GM18517 (cell line): ENCODE data around the gene GPR162.

Experiments used
- ATAC-seq: cut with Tn5 transposase; IDR thresholded peaks from one replicate; pipeline ENCODE4 v1.9.1; 2021; ENCODE audit warnings: mild to moderate bottlenecking, moderate library complexity; ENCODE audit not compliant: unreplicated experiment

GPR162 gene

GRCh38 chr12:6786416-6787094, 35.1 kb upstream of the GPR162 start:
- ATAC-seq: no peak

- ATAC-seq: no peak
These were observed 34.3 kb upstream of the GPR162 start for GRCh38 chr12:6787309-6787708.

- no peak for ATAC-seq
These were observed 32.4 kb upstream of the GPR162 start, which contains the start of gene CD4 for GRCh38 chr12:6788972-6789924. Gene CD4, plus strand, starts transcription at chr12:6789528. Its CDS starts 10,611 bp downstream, at chr12:6800139.

- no peak for ATAC-seq
These were observed 31.0 kb upstream of the GPR162 start for GRCh38 chr12:6790496-6791150.

DNA sequence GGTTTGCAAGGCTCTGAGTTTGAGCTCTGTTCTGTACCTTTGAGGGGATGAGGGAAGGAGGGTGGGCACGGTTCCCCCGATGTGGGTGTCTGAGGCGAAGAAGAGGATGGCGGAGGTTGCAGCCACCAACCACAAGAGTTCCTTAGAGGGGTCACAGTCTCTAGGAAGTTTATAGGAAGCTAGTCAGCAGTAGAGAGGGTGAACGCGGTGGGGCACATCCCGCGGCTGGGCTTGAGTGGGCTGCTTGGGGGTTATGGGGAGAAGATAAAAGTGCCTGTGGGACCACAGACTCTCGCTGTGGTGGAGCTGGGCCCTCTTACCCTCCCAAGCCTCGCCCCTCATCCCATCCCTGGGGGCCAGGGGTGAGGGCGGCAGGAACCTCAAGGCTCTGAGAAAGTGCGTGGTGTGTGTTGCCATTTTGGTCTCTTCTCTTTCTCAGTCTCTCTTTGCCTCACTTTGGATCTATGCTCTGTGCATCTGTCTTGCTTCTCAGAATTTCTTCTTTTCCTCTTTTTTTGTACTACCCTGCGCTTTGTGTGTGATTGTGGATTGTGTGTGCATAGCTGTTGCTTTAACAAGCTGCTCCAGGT, 29.6 kb upstream of the GPR162 start:
- no peak for ATAC-seq

GRCh38 chr12:6792522-6793201, 29.0 kb upstream of the GPR162 start:
- no peak for ATAC-seq

- no peak for ATAC-seq
These were observed 26.5 kb upstream of the GPR162 start for GRCh38 chr12:6795088-6795487.

DNA sequence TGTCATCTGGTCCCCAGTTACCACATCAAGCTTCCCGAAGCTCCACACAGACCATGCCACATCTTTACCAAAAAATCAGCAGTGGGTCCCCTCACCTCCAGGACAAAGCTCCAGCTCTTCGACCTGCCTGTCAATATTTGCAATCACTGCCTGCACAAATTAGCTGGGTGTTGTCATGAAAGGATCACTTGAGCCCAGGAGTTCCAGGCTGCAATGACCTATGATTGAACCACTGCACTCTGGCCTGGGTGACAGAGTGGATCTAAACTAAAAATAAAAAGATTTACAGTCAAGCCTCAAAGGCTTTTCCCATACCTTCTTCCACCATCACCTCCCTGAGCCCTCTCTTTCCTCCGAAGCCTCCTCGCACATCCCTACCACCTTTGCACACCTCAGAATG, 25.0 kb upstream of the GPR162 start:
- ATAC-seq: no peak

- no peak for ATAC-seq
These were observed 22.5 kb upstream of the GPR162 start for GRCh38 chr12:6799147-6799546.

- ATAC-seq: no peak
These were observed 14.5 kb upstream of the GPR162 start for GRCh38 chr12:6807170-6807569.

DNA sequence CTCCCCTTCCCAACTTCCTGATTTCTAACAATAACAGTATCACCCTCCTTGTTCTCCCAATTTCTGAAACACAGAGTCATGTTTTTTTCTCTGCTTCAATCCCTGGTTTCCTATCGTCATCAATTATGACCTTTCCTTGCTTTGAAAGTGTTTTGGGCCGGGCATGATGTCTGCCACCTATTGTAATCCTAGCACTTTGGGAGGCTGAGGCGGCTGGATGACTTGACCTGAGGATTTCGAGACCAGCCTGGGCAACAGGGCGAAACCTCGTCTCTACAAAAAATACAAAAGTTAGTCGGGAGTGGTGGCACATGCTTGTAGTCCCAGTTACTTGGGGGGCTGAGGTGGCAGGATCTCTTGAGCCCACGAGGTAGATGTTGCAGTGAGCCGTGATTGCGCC, 12.6 kb upstream of the GPR162 start:
- ATAC-seq: no peak

- ATAC-seq: no peak
These were observed 10.9 kb upstream of the GPR162 start for GRCh38 chr12:6810758-6811157.

DNA sequence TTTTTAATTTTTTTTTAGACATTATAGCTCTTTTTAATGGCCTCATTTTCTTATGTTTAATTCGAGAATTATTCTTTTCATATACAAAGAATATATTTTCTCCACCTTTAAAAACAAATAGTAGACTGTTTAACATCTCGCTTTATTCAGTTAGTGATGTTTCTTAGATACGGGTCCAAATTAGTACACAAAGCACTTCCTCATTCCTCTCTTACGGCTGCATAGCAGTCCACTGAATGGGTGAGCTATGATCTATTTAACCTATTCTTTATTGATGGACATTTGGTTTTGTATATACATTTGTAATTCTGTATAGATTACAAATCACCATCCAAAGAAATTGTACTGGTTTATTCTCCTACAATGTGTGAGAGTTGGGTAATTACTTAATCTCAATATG, 8.3 kb upstream of the GPR162 start:
- ATAC-seq: no peak

DNA sequence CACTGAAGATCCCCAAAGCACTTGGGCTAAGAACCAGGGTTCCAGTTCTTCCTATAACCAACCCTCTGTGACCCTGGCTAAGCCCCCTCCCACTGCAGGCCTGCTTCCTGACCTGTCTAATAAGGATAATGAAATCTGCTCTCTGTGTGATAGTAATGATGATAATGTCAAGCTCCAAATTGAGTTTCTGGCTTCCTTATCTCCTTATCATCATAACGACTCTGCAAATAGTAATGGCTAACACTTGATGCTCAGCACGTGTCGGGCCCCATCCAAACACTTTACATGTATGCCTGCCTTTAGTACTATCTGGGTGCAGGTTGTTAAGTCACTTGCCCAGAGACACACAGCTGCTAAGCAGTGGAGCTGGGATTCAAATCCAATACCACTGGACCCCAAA, 5.0 kb upstream of the GPR162 start:
- no peak for ATAC-seq

- no peak for ATAC-seq
These were observed 4.5 kb upstream of the GPR162 start for GRCh38 chr12:6817098-6817497.

GRCh38 chr12:6817662-6818157, 3.9 kb upstream of the GPR162 start:
- ATAC-seq: no peak

- ATAC-seq: no peak
These were observed 3.4 kb upstream of the GPR162 start for GRCh38 chr12:6818222-6818621.

DNA sequence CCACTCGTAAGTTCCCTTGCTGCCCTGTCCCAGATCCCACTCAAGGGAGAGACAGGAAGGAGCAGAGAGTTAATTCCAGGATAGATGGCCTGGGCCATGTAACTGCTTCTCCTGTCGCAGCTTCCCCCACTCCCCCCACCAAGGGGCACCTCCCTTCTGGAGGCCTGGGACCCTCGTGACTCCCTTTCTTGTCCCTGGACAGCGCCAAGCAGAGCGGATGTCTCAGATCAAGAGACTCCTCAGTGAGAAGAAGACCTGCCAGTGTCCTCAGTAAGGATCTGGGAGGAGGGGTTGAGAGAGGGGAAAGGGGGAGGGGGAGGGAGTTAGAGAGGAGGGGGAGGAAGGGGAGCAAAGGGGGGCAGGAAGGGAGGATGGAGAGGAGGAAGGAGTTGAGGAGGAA, 3.0 kb upstream of the GPR162 start:
- no peak for ATAC-seq

DNA sequence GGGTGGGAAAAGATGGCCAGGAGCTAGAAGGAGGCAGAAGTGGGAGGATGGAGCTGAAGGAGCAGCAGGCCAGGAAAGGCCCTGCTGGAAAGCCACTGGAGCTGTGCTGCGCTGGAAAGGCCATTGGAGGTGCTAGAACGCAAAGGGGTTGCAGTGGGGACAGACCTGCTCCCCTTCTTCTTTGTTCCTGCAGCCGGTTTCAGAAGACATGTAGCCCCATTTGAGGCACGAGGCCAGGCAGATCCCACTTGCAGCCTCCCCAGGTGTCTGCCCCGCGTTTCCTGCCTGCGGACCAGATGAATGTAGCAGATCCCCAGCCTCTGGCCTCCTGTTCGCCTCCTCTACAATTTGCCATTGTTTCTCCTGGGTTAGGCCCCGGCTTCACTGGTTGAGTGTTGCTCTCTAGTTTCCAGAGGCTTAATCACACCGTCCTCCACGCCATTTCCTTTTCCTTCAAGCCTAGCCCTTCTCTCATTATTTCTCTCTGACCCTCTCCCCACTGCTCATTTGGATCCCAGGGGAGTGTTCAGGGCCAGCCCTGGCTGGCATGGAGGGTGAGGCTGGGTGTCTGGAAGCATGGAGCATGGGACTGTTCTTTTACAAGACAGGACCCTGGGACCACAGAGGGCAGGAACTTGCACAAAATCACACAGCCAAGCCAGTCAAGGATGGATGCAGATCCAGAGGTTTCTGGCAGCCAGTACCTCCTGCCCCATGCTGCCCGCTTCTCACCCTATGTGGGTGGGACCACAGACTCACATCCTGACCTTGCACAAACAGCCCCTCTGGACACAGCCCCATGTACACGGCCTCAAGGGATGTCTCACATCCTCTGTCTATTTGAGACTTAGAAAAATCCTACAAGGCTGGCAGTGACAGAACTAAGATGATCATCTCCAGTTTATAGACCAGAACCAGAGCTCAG, 2.3 kb upstream of the GPR162 start:
- no peak for ATAC-seq
